ENCODE data around the gene NDST4.

NDST4 gene

GRCh38 chr4:115113506-115114106 is at the start of gene NDST4:
TSS of gene NDST4 (minus strand) at chr4:115113620. CDS start at chr4:115077036, 36,584 bp downstream.
- no peak for DNase-seq

- no peak for DNase-seq
Observed at GRCh38 chr4:115159141-115159540, 45.7 kb upstream of the NDST4 start.

GRCh38 chr4:115158296-115158695 is 44.9 kb upstream of the NDST4 start:
- no peak for DNase-seq

GRCh38 chr4:115154826-115155225 is 41.4 kb upstream of the NDST4 start:
- no peak for DNase-seq

- no peak for DNase-seq
Observed at GRCh38 chr4:115152965-115153364, 39.5 kb upstream of the NDST4 start.

- DNase-seq, result no peak
Observed at GRCh38 chr4:115152081-115152480, 38.7 kb upstream of the NDST4 start.

GRCh38 chr4:115149106-115149505 is 35.7 kb upstream of the NDST4 start:
- no peak for DNase-seq

GRCh38 chr4:115145393-115146160 is 32.2 kb upstream of the NDST4 start:
- no peak for DNase-seq

GRCh38 chr4:115128037-115128436 is 14.6 kb upstream of the NDST4 start:
- DNase-seq, result no peak

GRCh38 chr4:115126491-115126890 is 13.1 kb upstream of the NDST4 start:
- DNase-seq, result no peak

GRCh38 chr4:115121351-115122043 is 8.1 kb upstream of the NDST4 start:
- no peak for DNase-seq

GRCh38 chr4:115119804-115120352 is 6.5 kb upstream of the NDST4 start:
- DNase-seq, result no peak

GRCh38 chr4:115117651-115118050 is 4.2 kb upstream of the NDST4 start:
- DNase-seq, result no peak

- no peak for DNase-seq
Observed at GRCh38 chr4:115110191-115111181, 2.9 kb downstream of the NDST4 start.

- no peak for DNase-seq
Observed at GRCh38 chr4:115108850-115109249, 4.6 kb downstream of the NDST4 start.

GRCh38 chr4:115107411-115107810 is 6.0 kb downstream of the NDST4 start:
- DNase-seq, result no peak

GRCh38 chr4:115101675-115102074 is 11.7 kb downstream of the NDST4 start:
- no peak for DNase-seq

GRCh38 chr4:115090483-115091075 is 22.8 kb downstream of the NDST4 start:
- no peak for DNase-seq

- no peak for DNase-seq
Observed at GRCh38 chr4:115082633-115083032, 30.8 kb downstream of the NDST4 start.

GRCh38 chr4:115076691-115077090 is 36.7 kb downstream of the NDST4 start:
- DNase-seq, result no peak

- DNase-seq, result no peak
Observed at GRCh38 chr4:115058533-115058932, 54.9 kb downstream of the NDST4 start.

GRCh38 chr4:115054836-115055235 is 58.6 kb downstream of the NDST4 start:
- no peak for DNase-seq

All from HCEC 1CT (cell line).